ENCODE measurements around the gene TAS2R19.
"Not testable (repeated sequence)": the region's sequence is repeated elsewhere in the genome, so short reads cannot be mapped to it uniquely, and the experiment has no call there.

TAS2R19 gene

GRCh38 chr12:11033959-11034358 is 11.5 kb upstream of the TAS2R19 start:
- H3K4me3 ChIP-seq (ENCODE audit: low read length); H3K4me1 ChIP-seq (ENCODE audit: insufficient read depth, low read length); H3K27me3 ChIP-seq (ENCODE audit: insufficient read depth, low read length); H3K36me3 ChIP-seq (ENCODE audit: insufficient read depth, low read length); H2AFZ ChIP-seq (ENCODE audit: low read depth, low read length); H3K9me3 ChIP-seq (ENCODE audit: low read length): not testable (repeated sequence)

DNA sequence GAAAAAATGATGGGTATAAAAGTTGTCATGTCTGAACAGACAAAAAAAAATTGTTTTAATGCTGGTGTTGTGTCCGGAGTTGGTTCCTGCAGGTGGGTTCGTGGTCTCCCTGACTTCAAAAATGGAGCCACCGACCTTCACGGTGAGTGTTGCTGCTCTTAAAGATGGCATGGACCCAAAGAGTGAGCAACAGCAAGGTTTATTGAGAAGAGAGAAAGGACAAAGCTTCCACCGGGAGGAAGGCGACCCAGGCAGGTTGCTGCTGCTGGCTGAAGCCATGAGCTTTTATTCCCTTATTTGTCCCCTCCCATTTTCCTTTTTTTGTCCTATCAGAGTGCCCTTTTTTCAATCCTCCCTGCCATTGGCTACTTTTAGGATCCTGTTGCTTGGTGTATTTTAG is 8.9 kb upstream of the TAS2R19 start, which contains the start of gene TAS2R31:
TAS2R31 (minus strand) TSS at position 101 of the 400 bp plus-strand sequence; CDS start at position 29, 72 bp downstream.
- no peak within 1 kb of the TSS for H3K4me3 ChIP-seq (ENCODE audit: low read length)
- H3K4me1 ChIP-seq (ENCODE audit: insufficient read depth, low read length): no peaks in the 10 kb centered on the region
- H3K9me3 ChIP-seq (ENCODE audit: low read length): peaks cover 2% of the 10 kb centered on the region
- peaks cover 13% of the 10 kb centered on the region for H3K36me3 ChIP-seq (ENCODE audit: insufficient read depth, low read length)
- no peaks in the 10 kb centered on the region for H3K27me3 ChIP-seq (ENCODE audit: insufficient read depth, low read length)
- no peak within 1 kb of the TSS for H2AFZ ChIP-seq (ENCODE audit: low read depth, low read length)

- no peak overlapping the region for H3K4me3 ChIP-seq (ENCODE audit: low read length)
- H2AFZ ChIP-seq (ENCODE audit: low read depth, low read length): no peak overlapping the region
- H3K36me3 ChIP-seq (ENCODE audit: insufficient read depth, low read length): peaks cover 17% of the 10 kb centered on the region
- no peaks in the 10 kb centered on the region for H3K4me1 ChIP-seq (ENCODE audit: insufficient read depth, low read length)
- H3K27me3 ChIP-seq (ENCODE audit: insufficient read depth, low read length): no peaks in the 10 kb centered on the region
- H3K9me3 ChIP-seq (ENCODE audit: low read length): peaks cover 11% of the 10 kb centered on the region
These were observed 3.7 kb upstream of the TAS2R19 start for GRCh38 chr12:11026118-11026517.

DNA sequence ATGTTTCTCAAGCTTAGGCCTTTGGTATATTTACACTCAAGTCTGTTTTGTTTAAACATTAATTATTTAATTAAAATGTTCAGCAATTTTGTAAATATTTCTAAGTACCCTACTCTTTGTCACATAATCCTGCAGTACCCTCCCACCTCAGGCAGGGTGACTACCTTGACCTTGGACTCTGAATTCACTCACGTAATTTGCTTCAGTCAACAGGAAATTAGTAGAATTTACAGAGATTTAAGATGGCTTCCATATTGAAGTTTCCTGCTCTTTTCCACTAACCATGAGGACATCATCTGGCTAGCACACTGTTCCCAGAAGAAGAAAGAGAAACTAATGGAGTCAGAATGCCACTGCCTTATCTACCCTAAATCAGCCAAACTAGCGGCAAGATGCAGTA is 967 bp upstream of the TAS2R19 start:
- no peaks in the 10 kb centered on the region for H3K27me3 ChIP-seq (ENCODE audit: insufficient read depth, low read length)
- H3K4me3 ChIP-seq (ENCODE audit: low read length): no peak overlapping the region
- peaks cover 16% of the 10 kb centered on the region for H3K36me3 ChIP-seq (ENCODE audit: insufficient read depth, low read length)
- peaks cover 11% of the 10 kb centered on the region for H3K9me3 ChIP-seq (ENCODE audit: low read length)
- H3K4me1 ChIP-seq (ENCODE audit: insufficient read depth, low read length): no peaks in the 10 kb centered on the region
- H2AFZ ChIP-seq (ENCODE audit: low read depth, low read length): no peak overlapping the region

- Histone ChIP-seq H3K36me3 (ENCODE audit: insufficient read depth, low read length) (peaks cover 5% of the 10 kb centered on the region), H3K27me3 (ENCODE audit: insufficient read depth, low read length) (no peaks in the 10 kb centered on the region), H3K9me3 (ENCODE audit: low read length) (no peaks in the 10 kb centered on the region), H3K4me3 (ENCODE audit: low read length) (no peak overlapping the region), H3K4me1 (ENCODE audit: insufficient read depth, low read length) (no peaks in the 10 kb centered on the region), H2AFZ (ENCODE audit: low read depth, low read length) (no peak overlapping the region)
These were observed 5.5 kb downstream of the TAS2R19 start for GRCh38 chr12:11016937-11017336.

DNA sequence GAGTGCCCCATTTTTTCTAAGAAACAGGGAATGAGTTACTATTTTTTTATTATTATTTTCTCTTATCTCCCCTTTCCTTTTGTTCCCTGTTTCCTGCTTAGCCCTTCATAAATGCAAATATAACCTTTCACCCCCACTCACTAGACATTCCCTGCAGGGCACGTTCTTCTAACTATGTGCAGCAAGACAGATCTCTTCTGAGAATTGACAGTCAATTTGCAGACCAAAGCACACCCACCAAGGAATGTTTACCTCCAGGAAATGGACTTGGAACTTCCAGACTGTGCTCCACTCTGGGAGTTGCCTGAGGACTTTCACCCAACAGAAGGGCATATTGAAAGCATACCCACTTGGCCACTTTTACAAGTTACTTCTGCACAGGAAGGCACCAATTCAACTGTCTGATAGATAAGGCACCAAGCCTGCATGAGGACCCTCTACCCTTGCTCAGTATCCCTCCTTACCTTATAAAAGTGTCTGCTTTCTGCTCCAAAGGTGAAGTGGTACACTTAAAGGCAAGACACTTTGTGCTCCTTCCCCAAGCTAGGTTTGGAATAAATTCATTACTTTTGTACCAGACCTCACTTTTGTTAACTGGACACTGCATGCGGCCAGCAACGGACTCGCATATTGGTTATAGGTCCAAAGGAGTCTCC is 6.5 kb downstream of the TAS2R19 start:
- no peaks in the 10 kb centered on the region for H3K27me3 ChIP-seq (ENCODE audit: insufficient read depth, low read length)
- H3K36me3 ChIP-seq (ENCODE audit: insufficient read depth, low read length): peaks cover 5% of the 10 kb centered on the region
- H2AFZ ChIP-seq (ENCODE audit: low read depth, low read length): no peak overlapping the region

GRCh38 chr12:11014234-11014633 is 8.2 kb downstream of the TAS2R19 start:
- H3K4me3 ChIP-seq (ENCODE audit: low read length): no peak overlapping the region
- no peaks in the 10 kb centered on the region for H3K4me1 ChIP-seq (ENCODE audit: insufficient read depth, low read length)
- H2AFZ ChIP-seq (ENCODE audit: low read depth, low read length): no peak overlapping the region
- peaks cover 5% of the 10 kb centered on the region for H3K36me3 ChIP-seq (ENCODE audit: insufficient read depth, low read length)
- H3K27me3 ChIP-seq (ENCODE audit: insufficient read depth, low read length): no peaks in the 10 kb centered on the region
- H3K9me3 ChIP-seq (ENCODE audit: low read length): no peaks in the 10 kb centered on the region

More for the DNA sequence above, 6.5 kb downstream of the TAS2R19 start:
- Histone ChIP-seq H3K4me3 (ENCODE audit: low read length) (no peak overlapping the region), H3K4me1 (ENCODE audit: insufficient read depth, low read length) (no peaks in the 10 kb centered on the region), H3K9me3 (ENCODE audit: low read length) (no peaks in the 10 kb centered on the region)

DNA sequence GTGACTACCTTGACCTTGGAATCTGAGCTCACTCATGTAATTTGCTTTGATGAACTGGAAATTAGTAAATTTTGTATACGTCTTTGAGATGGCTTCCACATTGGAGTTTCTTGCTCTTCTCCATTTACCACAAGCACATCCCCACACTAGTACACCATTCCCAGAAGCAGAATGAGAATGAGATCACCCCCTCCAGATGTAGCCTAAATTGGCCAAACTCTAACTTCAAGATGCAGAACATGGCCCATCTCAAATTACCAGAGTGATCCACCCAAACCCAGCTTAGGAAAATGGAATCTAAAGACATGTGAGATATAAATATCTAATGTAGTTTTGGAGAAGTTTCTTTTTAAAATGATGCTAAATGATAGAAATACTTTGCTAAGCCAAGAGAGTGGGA is 14.8 kb downstream of the TAS2R19 start:
- Histone ChIP-seq H3K27me3 (ENCODE audit: insufficient read depth, low read length) (no peaks in the 10 kb centered on the region), H3K4me3 (ENCODE audit: low read length) (no peak overlapping the region), H3K4me1 (ENCODE audit: insufficient read depth, low read length) (no peaks in the 10 kb centered on the region), H3K9me3 (ENCODE audit: low read length) (no peaks in the 10 kb centered on the region), H3K36me3 (ENCODE audit: insufficient read depth, low read length) (no peaks in the 10 kb centered on the region), H2AFZ (ENCODE audit: low read depth, low read length) (no peak overlapping the region)

- Histone ChIP-seq H3K4me1 (ENCODE audit: insufficient read depth, low read length) (no peaks in the 10 kb centered on the region), H3K9me3 (ENCODE audit: low read length) (peaks cover 4% of the 10 kb centered on the region), H3K27me3 (ENCODE audit: insufficient read depth, low read length) (no peaks in the 10 kb centered on the region), H3K4me3 (ENCODE audit: low read length) (no peak within 1 kb of the TSS), H2AFZ (ENCODE audit: low read depth, low read length) (no peak within 1 kb of the TSS), H3K36me3 (ENCODE audit: insufficient read depth, low read length) (peaks cover 9% of the 10 kb centered on the region)
These were observed 24.2 kb downstream of the TAS2R19 start, which contains the start of gene TAS2R20 for GRCh38 chr12:10998204-10998603. TSS of gene TAS2R20 (minus strand) at chr12:10998304. CDS start at chr12:10997875, 429 bp downstream.

DNA sequence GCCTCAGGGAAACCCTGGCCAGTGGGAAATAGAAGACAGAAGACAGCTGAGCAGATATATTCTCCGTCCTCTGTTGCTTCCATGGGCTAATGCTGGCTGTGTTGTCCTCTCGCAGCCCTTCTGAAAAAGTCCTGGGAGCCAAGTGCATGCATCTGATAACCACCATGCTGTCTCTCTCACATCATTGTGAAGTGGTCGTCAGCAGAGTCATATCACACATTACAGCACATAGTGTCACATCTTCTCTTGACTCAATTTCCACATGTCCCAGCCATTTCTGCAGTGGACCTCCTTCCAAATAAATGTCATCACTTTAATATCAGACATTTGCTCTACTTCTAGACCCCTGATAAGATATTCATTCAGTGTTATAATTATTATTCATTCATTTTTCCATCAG is 28.1 kb downstream of the TAS2R19 start:
- Histone ChIP-seq H3K36me3 (ENCODE audit: insufficient read depth, low read length) (peaks cover 12% of the 10 kb centered on the region), H3K4me3 (ENCODE audit: low read length) (no peak overlapping the region), H2AFZ (ENCODE audit: low read depth, low read length) (no peak overlapping the region), H3K4me1 (ENCODE audit: insufficient read depth, low read length) (no peaks in the 10 kb centered on the region), H3K9me3 (ENCODE audit: low read length) (peaks cover 3% of the 10 kb centered on the region), H3K27me3 (ENCODE audit: insufficient read depth, low read length) (no peaks in the 10 kb centered on the region)

- peaks cover 3% of the 10 kb centered on the region for H3K9me3 ChIP-seq (ENCODE audit: low read length)
- no peaks in the 10 kb centered on the region for H3K4me1 ChIP-seq (ENCODE audit: insufficient read depth, low read length)
- H2AFZ ChIP-seq (ENCODE audit: low read depth, low read length): no peak overlapping the region
- peaks cover 7% of the 10 kb centered on the region for H3K36me3 ChIP-seq (ENCODE audit: insufficient read depth, low read length)
- no peak overlapping the region for H3K4me3 ChIP-seq (ENCODE audit: low read length)
- no peaks in the 10 kb centered on the region for H3K27me3 ChIP-seq (ENCODE audit: insufficient read depth, low read length)
These were observed 33.3 kb downstream of the TAS2R19 start for GRCh38 chr12:10989107-10989506.

DNA sequence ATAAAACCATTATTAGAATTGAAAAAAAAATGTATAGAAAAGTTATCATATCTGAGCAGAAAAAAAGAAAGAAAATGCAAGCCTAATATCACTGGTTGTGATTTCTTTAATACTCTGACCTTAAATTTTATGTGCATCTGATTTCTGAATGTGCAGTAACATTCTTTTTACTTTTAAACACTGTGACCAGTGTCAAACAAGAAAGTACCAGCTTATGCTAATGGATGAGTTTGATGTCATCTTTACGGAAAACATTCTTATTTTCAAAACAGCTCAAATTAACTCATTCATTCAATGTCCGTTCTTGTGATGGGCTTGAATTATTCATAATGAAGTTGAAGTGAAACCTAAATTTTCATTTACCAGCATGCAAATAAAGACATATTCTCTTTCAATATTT is 35.6 kb downstream of the TAS2R19 start, which contains the start of gene TAS2R50:
TAS2R50 (minus strand) TSS at position 101 of the 400 bp plus-strand sequence; CDS start at position 49, 52 bp downstream.
- H3K9me3 ChIP-seq (ENCODE audit: low read length): peaks cover 3% of the 10 kb centered on the region
- no peaks in the 10 kb centered on the region for H3K27me3 ChIP-seq (ENCODE audit: insufficient read depth, low read length)
- H3K36me3 ChIP-seq (ENCODE audit: insufficient read depth, low read length): peaks cover 3% of the 10 kb centered on the region
- H3K4me3 ChIP-seq (ENCODE audit: low read length): no peak within 1 kb of the TSS
- no peak within 1 kb of the TSS for H2AFZ ChIP-seq (ENCODE audit: low read depth, low read length)
- no peaks in the 10 kb centered on the region for H3K4me1 ChIP-seq (ENCODE audit: insufficient read depth, low read length)

GRCh38 chr12:10982244-10982643 is 40.2 kb downstream of the TAS2R19 start:
- Histone ChIP-seq H3K4me1 (ENCODE audit: insufficient read depth, low read length) (no peaks in the 10 kb centered on the region), H3K4me3 (ENCODE audit: low read length) (no peak overlapping the region), H3K9me3 (ENCODE audit: low read length) (peaks cover 2% of the 10 kb centered on the region), H2AFZ (ENCODE audit: low read depth, low read length) (no peak overlapping the region), H3K36me3 (ENCODE audit: insufficient read depth, low read length) (no peaks in the 10 kb centered on the region), H3K27me3 (ENCODE audit: insufficient read depth, low read length) (no peaks in the 10 kb centered on the region)

DNA sequence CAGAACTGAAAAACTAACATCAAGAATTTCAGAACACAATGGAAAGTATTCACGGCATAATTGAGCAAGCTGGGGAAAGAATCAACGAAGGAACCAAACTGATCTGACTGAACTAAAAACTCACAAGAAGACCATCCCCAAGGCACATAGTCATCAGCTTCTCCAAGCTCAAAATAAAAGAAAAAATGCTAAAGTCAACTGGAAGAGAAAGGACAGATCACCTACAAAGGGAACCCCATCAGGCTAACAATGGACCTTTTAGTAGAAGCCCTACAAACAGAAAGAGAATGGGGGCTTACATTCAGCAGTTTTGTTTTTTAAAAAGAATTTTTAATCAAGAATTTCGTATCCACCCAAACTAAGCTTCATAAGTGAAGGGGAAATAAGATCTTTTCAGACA is 47.5 kb downstream of the TAS2R19 start:
- Histone ChIP-seq H2AFZ (ENCODE audit: low read depth, low read length) (no peak overlapping the region), H3K9me3 (ENCODE audit: low read length) (peaks cover 2% of the 10 kb centered on the region), H3K4me1 (ENCODE audit: insufficient read depth, low read length) (no peaks in the 10 kb centered on the region), H3K4me3 (ENCODE audit: low read length) (no peak overlapping the region), H3K27me3 (ENCODE audit: insufficient read depth, low read length) (no peaks in the 10 kb centered on the region), H3K36me3 (ENCODE audit: insufficient read depth, low read length) (no peaks in the 10 kb centered on the region)
